Measurements from ENCODE around the gene JMJD1C.

The JMJD1C gene

GRCh38 chr10:63369711-63370110, 96.1 kb downstream of the JMJD1C start:
- Histone ChIP-seq H3K9me3 (ENCODE audit: severe bottlenecking) (no peaks in the 10 kb centered on the region), H3K36me3 (ENCODE audit: low read depth) (no peaks in the 10 kb centered on the region; the same call in 1 of the 2 replicates), H3K4me1 (ENCODE audit: insufficient read depth, poor library complexity, severe bottlenecking) (peaks cover 3% of the 10 kb centered on the region), H3K4me3 (ENCODE audit: severe bottlenecking) (no peak overlapping the region), H3K27ac (ENCODE audit: poor library complexity, severe bottlenecking) (no peak overlapping the region), H3K27me3 (ENCODE audit: insufficient read depth, poor library complexity, severe bottlenecking) (no peaks in the 10 kb centered on the region)
- ATAC-seq (ENCODE audit: low read depth) (no peak), DNase-seq (ENCODE audit: low spot score) (no peak)
- TF ChIP-seq, protein P1, sequence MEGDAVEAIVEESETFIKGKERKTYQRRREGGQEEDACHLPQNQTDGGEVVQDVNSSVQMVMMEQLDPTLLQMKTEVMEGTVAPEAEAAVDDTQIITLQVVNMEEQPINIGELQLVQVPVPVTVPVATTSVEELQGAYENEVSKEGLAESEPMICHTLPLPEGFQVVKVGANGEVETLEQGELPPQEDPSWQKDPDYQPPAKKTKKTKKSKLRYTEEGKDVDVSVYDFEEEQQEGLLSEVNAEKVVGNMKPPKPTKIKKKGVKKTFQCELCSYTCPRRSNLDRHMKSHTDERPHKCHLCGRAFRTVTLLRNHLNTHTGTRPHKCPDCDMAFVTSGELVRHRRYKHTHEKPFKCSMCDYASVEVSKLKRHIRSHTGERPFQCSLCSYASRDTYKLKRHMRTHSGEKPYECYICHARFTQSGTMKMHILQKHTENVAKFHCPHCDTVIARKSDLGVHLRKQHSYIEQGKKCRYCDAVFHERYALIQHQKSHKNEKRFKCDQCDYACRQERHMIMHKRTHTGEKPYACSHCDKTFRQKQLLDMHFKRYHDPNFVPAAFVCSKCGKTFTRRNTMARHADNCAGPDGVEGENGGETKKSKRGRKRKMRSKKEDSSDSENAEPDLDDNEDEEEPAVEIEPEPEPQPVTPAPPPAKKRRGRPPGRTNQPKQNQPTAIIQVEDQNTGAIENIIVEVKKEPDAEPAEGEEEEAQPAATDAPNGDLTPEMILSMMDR (IDR thresholded peaks at IDR 0.05; ENCODE audit: poor library complexity, severe bottlenecking), result no peak

DNA sequence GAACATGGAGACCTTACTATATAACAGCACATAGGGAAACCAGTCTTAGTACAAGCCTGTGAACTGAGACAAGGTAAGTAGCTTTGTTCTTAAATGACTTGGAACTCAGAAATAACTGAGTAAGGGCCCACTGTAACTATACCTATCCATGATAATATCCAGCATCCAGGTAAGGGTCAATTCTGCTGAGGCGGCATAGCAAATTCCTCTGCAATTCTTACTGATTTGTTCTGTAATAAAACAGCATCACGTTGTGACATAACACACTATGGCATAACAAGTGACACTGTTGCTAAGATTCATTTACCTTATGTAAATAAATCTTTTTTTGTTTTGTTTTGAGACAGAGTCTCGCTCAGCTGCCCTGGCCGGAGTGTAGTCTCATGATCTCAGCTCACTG, 97.4 kb downstream of the JMJD1C start:
- TF ChIP-seq, protein P1 (IDR thresholded peaks at IDR 0.05; ENCODE audit: poor library complexity, severe bottlenecking), result no peak
- H3K27me3 ChIP-seq (ENCODE audit: insufficient read depth, poor library complexity, severe bottlenecking), result no peaks in the 10 kb centered on the region
- no peak overlapping the region for H3K4me3 ChIP-seq (ENCODE audit: severe bottlenecking)
- H3K4me1 ChIP-seq (ENCODE audit: insufficient read depth, poor library complexity, severe bottlenecking), result no peaks in the 10 kb centered on the region
- H3K27ac ChIP-seq (ENCODE audit: poor library complexity, severe bottlenecking), result no peak overlapping the region
- H3K36me3 ChIP-seq (ENCODE audit: low read depth), result no peaks in the 10 kb centered on the region
- ATAC-seq (ENCODE audit: low read depth) (no peak), DNase-seq (ENCODE audit: low spot score) (no peak)
- H3K9me3 ChIP-seq (ENCODE audit: severe bottlenecking), result no peaks in the 10 kb centered on the region

GRCh38 chr10:63366933-63367332, 98.8 kb downstream of the JMJD1C start:
- Histone ChIP-seq H3K27ac (ENCODE audit: poor library complexity, severe bottlenecking) (no peak overlapping the region), H3K9me3 (ENCODE audit: severe bottlenecking) (no peaks in the 10 kb centered on the region), H3K4me1 (ENCODE audit: insufficient read depth, poor library complexity, severe bottlenecking) (no peaks in the 10 kb centered on the region), H3K27me3 (ENCODE audit: insufficient read depth, poor library complexity, severe bottlenecking) (no peaks in the 10 kb centered on the region), H3K36me3 (ENCODE audit: low read depth) (no peaks in the 10 kb centered on the region), H3K4me3 (ENCODE audit: severe bottlenecking) (no peak overlapping the region)
- no peak for ATAC-seq (ENCODE audit: low read depth)
- no peak for DNase-seq (ENCODE audit: low spot score)
- TF ChIP-seq, protein P1 (IDR thresholded peaks at IDR 0.05; ENCODE audit: poor library complexity, severe bottlenecking), result no peak

GRCh38 chr10:63365976-63366765, 99.6 kb downstream of the JMJD1C start:
- ATAC-seq (ENCODE audit: low read depth), result no peak
- no peaks in the 10 kb centered on the region for H3K36me3 ChIP-seq (ENCODE audit: low read depth)
- no peak for DNase-seq (ENCODE audit: low spot score)
- H3K4me1 ChIP-seq (ENCODE audit: insufficient read depth, poor library complexity, severe bottlenecking), result no peaks in the 10 kb centered on the region
- no peaks in the 10 kb centered on the region for H3K27me3 ChIP-seq (ENCODE audit: insufficient read depth, poor library complexity, severe bottlenecking)
- H3K9me3 ChIP-seq (ENCODE audit: severe bottlenecking), result no peaks in the 10 kb centered on the region
- TF ChIP-seq, protein P1 (IDR thresholded peaks at IDR 0.05; ENCODE audit: poor library complexity, severe bottlenecking), result no peak
- no peak overlapping the region for H3K4me3 ChIP-seq (ENCODE audit: severe bottlenecking)
- H3K27ac ChIP-seq (ENCODE audit: poor library complexity, severe bottlenecking), result no peak overlapping the region

DNA sequence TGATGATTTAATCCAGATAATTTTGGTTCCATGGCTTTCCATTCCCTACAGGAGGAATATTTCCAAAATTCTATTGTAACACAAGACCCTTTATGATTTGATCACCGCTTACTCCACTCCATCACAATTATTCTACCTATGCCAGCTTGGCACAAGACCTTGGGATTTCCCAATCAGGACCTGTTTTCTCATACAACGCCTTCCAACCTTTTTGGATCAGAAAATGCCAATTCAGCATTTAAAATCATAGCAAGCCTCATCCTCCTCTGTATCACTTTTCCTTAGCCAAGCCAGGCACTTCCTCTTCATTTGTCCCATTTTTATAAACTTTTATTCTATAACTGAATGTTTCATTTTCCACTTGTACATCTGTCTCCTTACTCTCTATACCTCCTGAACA, 100.9 kb downstream of the JMJD1C start:
- no peaks in the 10 kb centered on the region for H3K36me3 ChIP-seq (ENCODE audit: low read depth)
- ATAC-seq (ENCODE audit: low read depth) (no peak), DNase-seq (ENCODE audit: low spot score) (no peak)
- no peaks in the 10 kb centered on the region for H3K4me1 ChIP-seq (ENCODE audit: insufficient read depth, poor library complexity, severe bottlenecking)
- no peaks in the 10 kb centered on the region for H3K27me3 ChIP-seq (ENCODE audit: insufficient read depth, poor library complexity, severe bottlenecking)
- TF ChIP-seq, protein P1 (IDR thresholded peaks at IDR 0.05; ENCODE audit: poor library complexity, severe bottlenecking), result no peak
- no peaks in the 10 kb centered on the region for H3K9me3 ChIP-seq (ENCODE audit: severe bottlenecking)
- no peak overlapping the region for H3K4me3 ChIP-seq (ENCODE audit: severe bottlenecking)
- no peak overlapping the region for H3K27ac ChIP-seq (ENCODE audit: poor library complexity, severe bottlenecking)

Measured in RWPE2 (cell line).